Peyer's patch (tissue), 4 donors: ENCODE results near the gene TEAD1.

Experiments used
- CTCF ChIP-seq, 6 experiments: fragments of 450-650 bp in 4 of 6; fragments of 200-600 bp in 2 of 6; sonication (generic) in 1 of 6; IDR thresholded peaks; one replicate each; pipeline ENCODE4 v1.5.1; 2017 to 2019; ENCODE audit warnings: antibody characterized with exemption in 6 of 6, mild to moderate bottlenecking in 3 of 6, moderate library complexity in 1 of 6
- POLR2A ChIP-seq, 2 donors: fragments of 450-650 bp; IDR thresholded peaks; one replicate each; pipeline ENCODE4 v1.5.1; 2017; ENCODE audit warnings: antibody characterized with exemption in 2 of 2, mild to moderate bottlenecking in 2 of 2, moderate library complexity in 2 of 2

- no peak for TF ChIP-seq CTCF (IDR thresholded peaks at IDR 0.05)
- TF ChIP-seq POLR2A (IDR thresholded peaks at IDR 0.05) = no peak
Measured at GRCh38 chr11:12949453-12949852, 275.2 kb downstream of the TEAD1 start.
